Measurements from ENCODE around the gene RNF157.

Gene RNF157

DNA sequence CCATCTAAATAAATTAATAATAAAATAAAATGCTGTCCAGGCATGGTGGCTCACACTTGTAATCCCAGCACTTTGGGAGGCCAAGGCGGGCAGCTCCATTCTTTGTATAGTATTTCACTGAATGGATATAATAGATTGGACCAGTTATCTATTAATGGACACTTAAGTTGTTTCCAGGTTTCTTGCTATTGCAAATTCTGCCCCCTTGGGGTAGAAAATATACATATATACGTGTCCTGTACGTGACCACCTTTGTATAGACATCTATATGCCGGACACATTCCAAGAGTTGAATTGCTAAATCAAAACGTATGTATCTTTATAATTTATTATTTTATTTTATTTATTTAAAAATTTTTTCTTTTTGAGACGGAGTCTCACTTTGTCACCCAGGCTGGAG is 132.8 kb downstream of the RNF157 start:
- no peaks in the 10 kb centered on the region for H3F3A ChIP-seq (ENCODE audit: insufficient read depth, low read length)
- no peaks in the 10 kb centered on the region for H3K9me3 ChIP-seq (replicated peaks; ENCODE audit: insufficient read depth, low read length)
- no peaks in the 10 kb centered on the region for H3K36me3 ChIP-seq (replicated peaks; ENCODE audit: insufficient read depth, low read length)
- no peak overlapping the region for H3K9ac ChIP-seq (ENCODE audit: low read length)
- H3K4me3 ChIP-seq (ENCODE audit: low read length): no peak overlapping the region
- H3K4me2 ChIP-seq (ENCODE audit: low read depth, low read length): no peak overlapping the region
- TF ChIP-seq EZH2 (optimal IDR thresholded peaks at IDR 0.05; ENCODE audit: low read depth, low read length): no peak
- TF ChIP-seq, protein P1, sequence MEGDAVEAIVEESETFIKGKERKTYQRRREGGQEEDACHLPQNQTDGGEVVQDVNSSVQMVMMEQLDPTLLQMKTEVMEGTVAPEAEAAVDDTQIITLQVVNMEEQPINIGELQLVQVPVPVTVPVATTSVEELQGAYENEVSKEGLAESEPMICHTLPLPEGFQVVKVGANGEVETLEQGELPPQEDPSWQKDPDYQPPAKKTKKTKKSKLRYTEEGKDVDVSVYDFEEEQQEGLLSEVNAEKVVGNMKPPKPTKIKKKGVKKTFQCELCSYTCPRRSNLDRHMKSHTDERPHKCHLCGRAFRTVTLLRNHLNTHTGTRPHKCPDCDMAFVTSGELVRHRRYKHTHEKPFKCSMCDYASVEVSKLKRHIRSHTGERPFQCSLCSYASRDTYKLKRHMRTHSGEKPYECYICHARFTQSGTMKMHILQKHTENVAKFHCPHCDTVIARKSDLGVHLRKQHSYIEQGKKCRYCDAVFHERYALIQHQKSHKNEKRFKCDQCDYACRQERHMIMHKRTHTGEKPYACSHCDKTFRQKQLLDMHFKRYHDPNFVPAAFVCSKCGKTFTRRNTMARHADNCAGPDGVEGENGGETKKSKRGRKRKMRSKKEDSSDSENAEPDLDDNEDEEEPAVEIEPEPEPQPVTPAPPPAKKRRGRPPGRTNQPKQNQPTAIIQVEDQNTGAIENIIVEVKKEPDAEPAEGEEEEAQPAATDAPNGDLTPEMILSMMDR (IDR thresholded peaks at IDR 0.05; ENCODE audit: low read length): no peak
- no peak for TF ChIP-seq EZH2phosphoT487 (IDR thresholded peaks at IDR 0.05; ENCODE audit: low read length)
- H3K27ac ChIP-seq (ENCODE audit: low read length): no peak overlapping the region
- peaks cover 11% of the 10 kb centered on the region for H3K79me2 ChIP-seq (ENCODE audit: low read length)
- no peaks in the 10 kb centered on the region for H3K9me2 ChIP-seq (replicated peaks; ENCODE audit: insufficient read depth, low read length)
- no peaks in the 10 kb centered on the region for H3K27me3 ChIP-seq (replicated peaks; ENCODE audit: insufficient read depth, low read length)
- no peaks in the 10 kb centered on the region for H4K20me1 ChIP-seq (ENCODE audit: insufficient read depth, low read length)
- peak; percentile 36 for DNase-seq
- peaks cover 5% of the 10 kb centered on the region; the same call in 1 of the 2 replicates for H3K4me1 ChIP-seq (ENCODE audit: low read length)
- no peak overlapping the region for H2AFZ ChIP-seq (ENCODE audit: low read length)

DNA sequence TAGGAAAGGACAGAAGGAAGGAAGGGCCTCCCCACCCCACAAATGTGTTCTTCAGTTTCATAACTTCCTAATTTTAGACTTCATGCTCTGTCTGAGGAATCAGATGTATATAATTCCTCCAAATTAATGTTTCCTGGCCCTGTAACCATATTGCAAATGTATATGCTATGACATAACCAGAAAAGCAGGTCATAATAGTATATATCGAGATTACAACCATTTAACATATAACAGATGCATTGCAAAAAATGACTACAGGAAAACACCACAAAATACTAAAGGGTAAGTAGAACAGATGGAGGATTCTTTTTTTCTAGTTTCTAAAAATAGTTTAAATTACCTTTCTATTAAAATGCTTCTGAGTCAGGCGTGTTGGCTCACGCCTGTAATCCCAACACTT is 133.6 kb downstream of the RNF157 start:
- Histone ChIP-seq H3K79me2 (ENCODE audit: low read length) (peaks cover 15% of the 10 kb centered on the region), H3K27ac (ENCODE audit: low read length) (no peak overlapping the region), H3K36me3 (replicated peaks; ENCODE audit: insufficient read depth, low read length) (no peaks in the 10 kb centered on the region), H3K4me3 (ENCODE audit: low read length) (no peak overlapping the region), H3K4me2 (ENCODE audit: low read depth, low read length) (no peak overlapping the region), H3K9ac (ENCODE audit: low read length) (no peak overlapping the region), H3K9me2 (replicated peaks; ENCODE audit: insufficient read depth, low read length) (no peaks in the 10 kb centered on the region), H4K20me1 (ENCODE audit: insufficient read depth, low read length) (no peaks in the 10 kb centered on the region), H3K27me3 (replicated peaks; ENCODE audit: insufficient read depth, low read length) (no peaks in the 10 kb centered on the region), H3F3A (ENCODE audit: insufficient read depth, low read length) (no peaks in the 10 kb centered on the region), H3K4me1 (ENCODE audit: low read length) (peaks cover 5% of the 10 kb centered on the region; the same call in 1 of the 2 replicates), H2AFZ (ENCODE audit: low read length) (no peak overlapping the region), H3K9me3 (replicated peaks; ENCODE audit: insufficient read depth, low read length) (no peaks in the 10 kb centered on the region)
- TF ChIP-seq EZH2 (optimal IDR thresholded peaks at IDR 0.05; ENCODE audit: low read depth, low read length) (no peak), EZH2phosphoT487 (IDR thresholded peaks at IDR 0.05; ENCODE audit: low read length) (no peak)
- TF ChIP-seq, protein P1 (IDR thresholded peaks at IDR 0.05; ENCODE audit: low read length): no peak
- DNase-seq: no peak

DNA sequence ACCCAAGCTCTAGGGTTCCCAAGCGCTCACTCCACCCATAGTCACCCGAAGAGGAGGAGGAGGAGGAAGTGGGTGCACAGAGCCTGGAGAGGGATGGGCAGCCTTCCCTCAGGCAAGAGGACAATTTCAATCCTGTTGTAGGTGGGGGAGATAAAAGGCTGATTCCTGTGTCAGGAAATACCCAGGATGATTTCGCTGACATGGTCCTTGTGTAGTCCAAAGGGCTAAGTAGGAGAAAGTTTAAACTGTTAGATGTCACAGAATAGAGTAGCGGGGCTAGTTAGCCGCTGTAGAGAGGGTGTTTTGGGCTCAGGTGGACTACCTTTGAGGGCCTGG is 135.4 kb downstream of the RNF157 start:
- DNase-seq: no peak
- no peak overlapping the region for H2AFZ ChIP-seq (ENCODE audit: low read length)
- H3K4me3 ChIP-seq (ENCODE audit: low read length): no peak overlapping the region
- peaks cover 17% of the 10 kb centered on the region for H3K79me2 ChIP-seq (ENCODE audit: low read length)
- TF ChIP-seq EZH2phosphoT487 (IDR thresholded peaks at IDR 0.05; ENCODE audit: low read length) (no peak), EZH2 (optimal IDR thresholded peaks at IDR 0.05; ENCODE audit: low read depth, low read length) (no peak)
- TF ChIP-seq, protein P1 (IDR thresholded peaks at IDR 0.05; ENCODE audit: low read length): no peak
- no peaks in the 10 kb centered on the region for H3K9me2 ChIP-seq (replicated peaks; ENCODE audit: insufficient read depth, low read length)
- no peak overlapping the region for H3K9ac ChIP-seq (ENCODE audit: low read length)
- H3K9me3 ChIP-seq (replicated peaks; ENCODE audit: insufficient read depth, low read length): no peaks in the 10 kb centered on the region
- no peaks in the 10 kb centered on the region for H3K36me3 ChIP-seq (replicated peaks; ENCODE audit: insufficient read depth, low read length)
- no peaks in the 10 kb centered on the region for H3K27me3 ChIP-seq (replicated peaks; ENCODE audit: insufficient read depth, low read length)
- H3K4me2 ChIP-seq (ENCODE audit: low read depth, low read length): no peak overlapping the region
- no peaks in the 10 kb centered on the region for H3F3A ChIP-seq (ENCODE audit: insufficient read depth, low read length)
- H3K4me1 ChIP-seq (ENCODE audit: low read length): peaks cover 5% of the 10 kb centered on the region; the same call in 1 of the 2 replicates
- no peaks in the 10 kb centered on the region for H4K20me1 ChIP-seq (ENCODE audit: insufficient read depth, low read length)
- H3K27ac ChIP-seq (ENCODE audit: low read length): no peak overlapping the region

Data from MM.1S (cell line).